Endodermal cell (in vitro differentiated cells): ENCODE results near the gene DLG2. TPM values are rescaled to one million over a fixed set of nuclear protein-coding genes. Genes with fewer than 3 reads are reported as not detected.

Source experiments
- DNase-seq: peaks from one replicate; pipeline ENCODE4 v3.0.0-alpha.2; 2017
- H3K27ac ChIP-seq: 2 replicates; pipeline ENCODE4 v1.5.1; 2013; ENCODE audit warnings: mild to moderate bottlenecking, low read depth, low read length, moderate library complexity
- H3K27me3 ChIP-seq: 2 replicates; pipeline ENCODE4 v1.6.1; 2013; ENCODE audit warnings: mild to moderate bottlenecking, low read length, moderate library complexity; ENCODE audit not compliant: insufficient read depth, control insufficient read depth, poor library complexity, severe bottlenecking
- H3K36me3 ChIP-seq: 2 replicates; pipeline ENCODE4 v1.7.0; 2013; ENCODE audit warnings: mild to moderate bottlenecking, low read length, moderate library complexity; ENCODE audit not compliant: control insufficient read depth, insufficient read depth
- H3K4me1 ChIP-seq: one replicate; pipeline ENCODE4 v1.7.0; 2013; ENCODE audit warnings: low read length; ENCODE audit not compliant: control insufficient read depth, insufficient read depth
- H3K4me3 ChIP-seq: 2 replicates; pipeline ENCODE4 v1.5.1; 2013; ENCODE audit warnings: mild to moderate bottlenecking, low read length, moderate library complexity
- H3K9ac ChIP-seq: 2 replicates; pipeline ENCODE4 v1.6.1; 2013; ENCODE audit warnings: mild to moderate bottlenecking, low read length, moderate library complexity; ENCODE audit not compliant: poor library complexity, severe bottlenecking; ENCODE audit errors: extremely low read depth
- H3K9me3 ChIP-seq: 2 replicates; pipeline ENCODE4 v1.6.1; 2013; ENCODE audit warnings: mild to moderate bottlenecking, low read length, moderate library complexity; ENCODE audit not compliant: control insufficient read depth
- H3K27ac Mint-ChIP-seq: 2 replicates; pipeline ENCODE4 v1.8.0; 2020; ENCODE audit warnings: mixed read lengths
- H3K27me3 Mint-ChIP-seq: 2 replicates; pipeline ENCODE4 v1.8.0; 2021; ENCODE audit warnings: mild to moderate bottlenecking, mixed read lengths; ENCODE audit not compliant: insufficient read depth
- H3K36me3 Mint-ChIP-seq: 2 replicates; pipeline ENCODE4 v1.8.0; 2020; ENCODE audit warnings: low read depth, mixed read lengths
- H3K4me1 Mint-ChIP-seq: 2 replicates; pipeline ENCODE4 v1.8.0; 2020; ENCODE audit warnings: mixed read lengths
- H3K4me3 Mint-ChIP-seq: 2 replicates; pipeline ENCODE4 v1.8.0; 2020; ENCODE audit warnings: mild to moderate bottlenecking, moderate library complexity, mixed read lengths
- H3K9me3 Mint-ChIP-seq: 2 replicates; pipeline ENCODE4 v1.8.0; 2020; ENCODE audit warnings: mild to moderate bottlenecking, mixed read lengths
- WGBS, 2 experiments: methylation state at CpG; one replicate each; pipeline versions ENCODE4 v1.1.5 to v1.1.7; 2013; ENCODE audit warnings: missing lambda C conversion rate in 2 of 2, mixed read lengths in 1 of 2; ENCODE audit not compliant: insufficient coverage in 1 of 2, insufficient read length in 1 of 2; 5-methylcytosine and 5-hydroxymethylcytosine counted together
- total RNA-seq, 2 donors: library from RNA; stranded (reverse); fragmentation: NEBNext Ultra II Directional in 1 of 2; extraction: Animal tissue kit (Norgen Biotek cat#: 25700) in 1 of 2; gene quantifications; 2 replicates in 1 of 2; 3 replicates in 1 of 2; pipeline ENCODE4 v1.2.1, GENCODE V29; 2021
- TF ChIP-seq, protein P1 (sequence below): fragments of 200-600 bp; sonication (generic); conservative IDR thresholded peaks from 2 replicates; pipeline ENCODE4 v1.5.0; 2021; ENCODE audit warnings: antibody characterized with exemption, mild to moderate bottlenecking

The DLG2 gene
- total RNA-seq, 2 donors from 2014 or later = 9.6 to 10.6 TPM

DNA sequence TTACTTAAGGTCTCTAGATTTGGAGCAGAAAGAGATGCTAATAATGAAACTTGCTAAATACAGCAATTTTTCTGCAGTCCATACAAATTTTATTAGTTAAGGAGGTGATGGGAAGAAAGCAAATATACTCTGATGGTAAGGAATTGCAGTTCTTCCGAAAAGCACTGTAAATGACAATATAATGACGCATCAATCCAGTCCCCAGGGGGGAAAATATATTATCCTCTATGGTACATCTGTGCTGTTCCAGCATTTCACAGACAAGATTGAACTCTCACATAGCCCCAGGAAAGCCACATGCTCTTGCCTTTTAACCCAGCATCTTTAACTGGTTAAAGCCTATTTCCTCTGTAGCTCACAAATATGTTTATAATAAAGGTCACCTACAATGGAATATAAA, 1924.3 kb downstream of the DLG2 start:
- no peaks in the 10 kb centered on the region for H3K27me3 ChIP-seq
- H3K4me3 ChIP-seq = no peak overlapping the region
- no peaks in the 10 kb centered on the region for H3K36me3 ChIP-seq
- DNase-seq = no peak
- 84% methylated on average over 2 of the region's 2 CpGs; no CpG with 5 or more reads in 1 of the 2 experiments for WGBS, 2 experiments
- Mint-ChIP-seq H3K9me3 (no peaks in the 10 kb centered on the region), H3K4me1 (peaks cover 13% of the 10 kb centered on the region), H3K27me3 (no peaks in the 10 kb centered on the region), H3K27ac (no peak overlapping the region), H3K4me3 (no peak overlapping the region), H3K36me3 (no peaks in the 10 kb centered on the region)
- no peak overlapping the region for H3K9ac ChIP-seq
- TF ChIP-seq, protein P1, sequence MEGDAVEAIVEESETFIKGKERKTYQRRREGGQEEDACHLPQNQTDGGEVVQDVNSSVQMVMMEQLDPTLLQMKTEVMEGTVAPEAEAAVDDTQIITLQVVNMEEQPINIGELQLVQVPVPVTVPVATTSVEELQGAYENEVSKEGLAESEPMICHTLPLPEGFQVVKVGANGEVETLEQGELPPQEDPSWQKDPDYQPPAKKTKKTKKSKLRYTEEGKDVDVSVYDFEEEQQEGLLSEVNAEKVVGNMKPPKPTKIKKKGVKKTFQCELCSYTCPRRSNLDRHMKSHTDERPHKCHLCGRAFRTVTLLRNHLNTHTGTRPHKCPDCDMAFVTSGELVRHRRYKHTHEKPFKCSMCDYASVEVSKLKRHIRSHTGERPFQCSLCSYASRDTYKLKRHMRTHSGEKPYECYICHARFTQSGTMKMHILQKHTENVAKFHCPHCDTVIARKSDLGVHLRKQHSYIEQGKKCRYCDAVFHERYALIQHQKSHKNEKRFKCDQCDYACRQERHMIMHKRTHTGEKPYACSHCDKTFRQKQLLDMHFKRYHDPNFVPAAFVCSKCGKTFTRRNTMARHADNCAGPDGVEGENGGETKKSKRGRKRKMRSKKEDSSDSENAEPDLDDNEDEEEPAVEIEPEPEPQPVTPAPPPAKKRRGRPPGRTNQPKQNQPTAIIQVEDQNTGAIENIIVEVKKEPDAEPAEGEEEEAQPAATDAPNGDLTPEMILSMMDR = no peak
- H3K4me1 ChIP-seq = peaks cover 5% of the 10 kb centered on the region
- no peak overlapping the region for H3K27ac ChIP-seq
- H3K9me3 ChIP-seq = no peaks in the 10 kb centered on the region

DNA sequence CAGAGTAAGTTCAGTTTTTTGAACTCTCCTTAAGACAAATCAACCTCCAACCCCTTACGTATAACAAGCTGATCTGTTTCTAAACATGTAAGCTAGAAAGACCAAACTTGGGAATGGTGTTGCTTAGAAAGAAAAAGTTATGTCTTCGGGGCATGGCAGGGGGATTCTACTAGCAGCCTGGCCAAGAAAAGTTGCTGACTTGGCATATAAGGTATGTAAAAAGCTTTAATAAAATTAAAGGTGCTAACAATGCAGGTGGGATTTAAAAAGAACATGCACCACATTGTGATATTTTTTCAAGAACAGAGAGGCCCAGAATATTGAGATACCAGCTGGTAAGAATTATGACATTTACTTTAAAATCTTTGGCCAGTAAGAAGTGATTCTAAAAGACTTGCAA, 1929.6 kb downstream of the DLG2 start:
- Histone ChIP-seq H3K9me3 (no peaks in the 10 kb centered on the region), H3K9ac (no peak overlapping the region), H3K4me1 (peaks cover 11% of the 10 kb centered on the region), H3K36me3 (no peaks in the 10 kb centered on the region), H3K27me3 (no peaks in the 10 kb centered on the region), H3K4me3 (no peak overlapping the region), H3K27ac (no peak overlapping the region)
- Mint-ChIP-seq H3K4me3 (no peak overlapping the region), H3K27me3 (no peaks in the 10 kb centered on the region), H3K9me3 (no peaks in the 10 kb centered on the region), H3K27ac (no peak overlapping the region), H3K36me3 (no peaks in the 10 kb centered on the region), H3K4me1 (peaks cover 21% of the 10 kb centered on the region)
- no peak for DNase-seq
- 96 to 100% methylated on average over 1 to 2 of the region's 2 CpGs for WGBS, 2 experiments
- TF ChIP-seq, protein P1 = no peak

GRCh38 chr11:83695046-83695445, 1932.1 kb downstream of the DLG2 start:
- no peak overlapping the region for H3K4me3 Mint-ChIP-seq
- no peaks in the 10 kb centered on the region for H3K36me3 Mint-ChIP-seq
- H3K27ac Mint-ChIP-seq = no peak overlapping the region
- H3K36me3 ChIP-seq = no peaks in the 10 kb centered on the region
- H3K27me3 ChIP-seq = no peaks in the 10 kb centered on the region
- 93 to 96% methylated on average over 3 of the region's 3 CpGs for WGBS, 2 experiments
- no peak overlapping the region for H3K27ac ChIP-seq
- no peak overlapping the region for H3K9ac ChIP-seq
- peaks cover 14% of the 10 kb centered on the region for H3K4me1 ChIP-seq
- no peak for DNase-seq
- H3K9me3 Mint-ChIP-seq = no peaks in the 10 kb centered on the region
- H3K9me3 ChIP-seq = no peaks in the 10 kb centered on the region
- no peak overlapping the region for H3K4me3 ChIP-seq
- peaks cover 15% of the 10 kb centered on the region for H3K4me1 Mint-ChIP-seq
- TF ChIP-seq, protein P1 = no peak
- H3K27me3 Mint-ChIP-seq = no peaks in the 10 kb centered on the region
